NCI-H1436 (cell line): ENCODE data around the gene C11orf42.
"Not testable (repeated sequence)": the region's sequence is repeated elsewhere in the genome, so short reads cannot be mapped to it uniquely, and the experiment has no call there.

ENCODE experiments used
- DNase-seq: peaks from one replicate; lab custom pipeline; 2025; lab: John Stamatoyannopoulos, UW

C11orf42 gene

GRCh38 chr11:6223854-6224253 is 18.5 kb downstream of the C11orf42 start:
- DNase-seq = no peak

GRCh38 chr11:6224421-6224820 is 19.1 kb downstream of the C11orf42 start:
- DNase-seq = no peak

DNA sequence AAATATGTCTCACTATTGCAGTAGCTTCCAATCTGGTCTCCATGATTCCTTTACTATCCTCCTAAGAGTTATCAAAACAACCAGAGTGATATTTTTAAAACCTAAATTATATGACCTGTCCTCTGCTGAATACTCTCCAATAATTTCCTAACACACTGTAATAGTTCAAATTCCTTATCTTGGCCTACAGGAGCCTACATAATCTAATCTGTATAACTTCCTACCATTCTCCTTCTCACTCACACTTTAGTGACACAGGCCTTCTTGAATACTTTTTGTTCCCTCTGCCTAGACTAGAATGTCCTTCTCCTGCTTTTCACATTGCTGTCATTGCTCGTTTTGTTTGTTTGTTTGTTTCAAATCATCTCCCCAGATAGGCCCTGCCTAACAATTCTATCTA is 19.7 kb downstream of the C11orf42 start:
- DNase-seq = no peak

GRCh38 chr11:6225896-6226295 is 20.5 kb downstream of the C11orf42 start:
- no peak for DNase-seq

DNA sequence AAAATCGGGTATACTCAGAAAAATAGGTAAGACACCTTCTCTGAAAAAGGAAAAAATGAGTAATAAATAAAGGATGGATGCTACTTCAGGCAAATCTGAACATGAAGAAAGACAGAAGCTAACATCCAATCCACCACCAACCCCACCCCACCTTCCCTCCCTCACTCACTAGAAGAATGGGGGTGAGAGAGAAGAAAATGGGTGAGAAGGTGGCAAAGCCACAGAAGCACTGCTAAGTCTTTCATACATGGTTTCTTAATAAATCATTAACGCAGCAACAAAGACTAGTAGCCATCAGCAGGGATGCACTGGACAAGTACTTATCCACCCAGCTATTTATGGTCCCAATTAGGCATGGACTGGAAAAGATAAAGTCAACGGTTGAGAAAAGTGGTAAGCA is 23.2 kb downstream of the C11orf42 start:
- no peak for DNase-seq

GRCh38 chr11:6229911-6230310 is 24.6 kb downstream of the C11orf42 start:
- DNase-seq = no peak

DNA sequence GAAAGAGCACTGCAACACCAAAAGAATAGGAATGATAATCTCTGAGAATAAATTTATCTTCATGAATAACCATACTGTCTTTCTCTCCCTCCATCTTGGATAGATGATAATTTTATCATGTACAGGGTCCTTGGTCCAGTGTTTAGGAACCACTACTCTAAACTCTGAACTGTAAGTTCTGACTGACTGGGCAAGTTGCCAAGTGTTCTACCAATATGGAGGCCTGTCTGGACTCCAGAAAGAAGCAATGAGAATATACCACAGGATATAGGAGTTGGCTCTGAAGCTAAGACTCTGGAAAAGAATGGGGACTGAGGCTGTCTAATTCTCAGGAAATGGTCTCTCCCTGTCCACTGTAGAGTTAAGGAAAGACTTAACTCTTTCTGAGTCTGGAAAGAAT is 27.5 kb downstream of the C11orf42 start:
- no peak for DNase-seq

GRCh38 chr11:6233984-6234386 is 28.6 kb downstream of the C11orf42 start:
- DNase-seq = no peak

DNA sequence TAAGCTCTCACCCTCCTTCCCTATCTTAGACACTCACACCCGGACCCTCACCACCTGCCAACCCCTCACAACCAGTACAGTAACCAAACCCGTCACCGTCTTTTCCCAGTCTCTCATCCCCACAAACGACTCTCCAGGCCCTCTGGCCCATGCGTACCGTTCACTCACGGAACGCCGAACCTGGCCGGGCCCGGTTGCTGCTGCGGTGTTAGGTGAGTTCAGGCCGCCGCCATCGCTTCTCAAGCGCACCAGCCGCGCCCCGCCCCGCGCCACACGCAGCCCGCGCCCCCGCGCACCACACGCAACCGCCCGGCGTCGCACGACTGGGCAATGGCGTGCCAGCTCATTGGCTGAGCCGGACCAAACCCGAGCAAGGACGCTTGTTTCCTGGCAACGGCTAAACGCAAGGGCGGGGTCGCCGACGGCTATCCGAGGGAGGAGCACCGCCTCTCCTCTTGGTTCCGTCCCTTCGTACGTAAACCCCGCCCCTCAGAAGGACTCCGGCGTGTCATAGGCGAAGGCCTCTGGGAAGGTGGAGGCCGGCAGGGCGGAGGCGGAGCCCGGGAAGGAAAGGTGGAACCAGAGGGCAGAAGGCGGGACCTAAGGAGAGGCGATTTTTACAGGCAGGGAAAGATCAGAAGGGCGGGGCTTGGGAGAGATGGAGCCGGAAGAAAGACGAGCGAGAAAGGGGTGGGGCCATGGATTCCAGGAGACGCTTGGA is 29.2 kb downstream of the C11orf42 start, which contains the start of gene FHIP1B:
Gene FHIP1B, minus strand, starts transcription at position 250 of the 721 bp plus-strand sequence. CDS start 10,120 bp downstream, outside the sequence.
- peak; percentile 100 for DNase-seq

- no peak for DNase-seq
Observed at GRCh38 chr11:6237266-6237665, 31.9 kb downstream of the C11orf42 start.

DNA sequence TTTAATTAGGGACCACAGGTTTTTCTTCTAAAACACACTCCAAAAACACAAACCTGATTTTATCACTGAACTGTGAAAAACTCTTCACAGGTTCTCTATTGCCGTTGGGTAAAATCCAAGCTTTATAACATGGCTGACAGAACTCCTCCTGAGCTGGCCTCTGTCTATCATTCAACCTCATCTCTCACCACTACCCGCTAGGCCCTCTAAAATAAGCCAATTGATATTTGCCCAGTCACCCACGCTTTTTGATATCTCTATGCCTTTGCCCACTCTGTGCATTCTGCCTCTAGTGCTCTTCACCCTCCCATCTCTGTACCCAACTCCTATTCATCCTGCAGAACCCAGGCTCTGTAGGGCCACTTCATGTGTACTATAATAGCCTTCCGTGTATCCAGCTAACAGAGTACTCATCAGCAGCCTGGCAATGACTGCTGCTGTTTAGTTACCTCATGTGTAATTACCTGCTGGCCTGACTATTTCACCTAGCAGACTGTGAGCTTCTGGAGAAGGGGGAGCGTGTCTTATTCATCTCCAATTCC is 32.5 kb downstream of the C11orf42 start:
- DNase-seq = peak; percentile 61

DNA sequence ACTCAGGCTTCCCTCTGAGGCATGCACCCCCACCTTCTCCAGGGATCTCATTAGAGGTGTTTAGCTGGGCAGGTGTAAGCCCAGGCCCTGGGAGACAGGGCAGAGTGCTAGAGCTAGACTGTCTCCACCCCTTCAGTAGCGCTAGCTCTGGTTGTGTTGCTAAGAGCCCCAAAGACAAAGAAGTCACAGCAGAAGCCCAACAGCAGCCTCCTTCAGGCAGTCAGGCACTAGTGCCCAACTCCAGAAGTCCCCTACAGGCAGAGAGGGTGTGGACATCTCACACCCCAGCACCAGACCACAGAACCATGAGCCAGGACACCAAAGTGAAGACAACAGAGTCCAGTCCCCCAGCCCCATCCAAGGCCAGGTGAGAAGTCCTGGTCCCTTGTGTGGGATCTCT is 33.5 kb downstream of the C11orf42 start, which contains the start of gene CNGA4:
Gene CNGA4, plus strand, starts transcription at position 188 of the 400 bp plus-strand sequence. Its CDS starts 118 bp downstream, at position 306.
- DNase-seq = peak; percentile 92

DNA sequence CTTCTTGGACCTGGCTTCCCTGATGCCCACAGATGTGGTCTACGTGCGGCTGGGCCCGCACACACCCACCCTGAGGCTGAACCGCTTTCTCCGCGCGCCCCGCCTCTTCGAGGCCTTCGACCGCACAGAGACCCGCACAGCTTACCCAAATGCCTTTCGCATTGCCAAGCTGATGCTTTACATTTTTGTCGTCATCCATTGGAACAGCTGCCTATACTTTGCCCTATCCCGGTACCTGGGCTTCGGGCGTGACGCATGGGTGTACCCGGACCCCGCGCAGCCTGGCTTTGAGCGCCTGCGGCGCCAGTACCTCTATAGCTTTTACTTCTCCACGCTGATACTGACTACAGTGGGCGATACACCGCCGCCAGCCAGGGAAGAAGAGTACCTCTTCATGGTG is 34.8 kb downstream of the C11orf42 start:
- DNase-seq = no peak

GRCh38 chr11:6240781-6241180 is 35.4 kb downstream of the C11orf42 start:
- DNase-seq = no peak

GRCh38 chr11:6241316-6241715 is 36.0 kb downstream of the C11orf42 start:
- no peak for DNase-seq

DNA sequence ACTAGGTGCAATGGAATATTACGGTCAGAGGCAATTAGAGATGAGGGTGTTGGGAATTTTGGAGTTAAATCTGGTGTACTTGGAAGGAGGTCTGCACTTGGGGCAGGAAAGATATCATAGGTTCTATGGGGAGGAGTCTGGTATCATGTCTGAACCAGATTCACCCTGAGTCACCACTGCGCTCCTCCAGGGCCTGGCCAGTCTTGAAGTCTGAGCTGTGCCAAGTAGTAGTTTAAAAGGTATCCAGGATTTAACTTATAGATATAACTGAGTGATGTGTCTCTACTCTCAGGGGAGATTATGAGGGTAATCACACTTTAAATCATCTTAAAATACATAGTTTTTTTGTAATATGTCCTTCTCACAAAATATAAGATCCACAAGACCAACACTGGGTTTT is 40.2 kb downstream of the C11orf42 start:
- DNase-seq = no peak

DNA sequence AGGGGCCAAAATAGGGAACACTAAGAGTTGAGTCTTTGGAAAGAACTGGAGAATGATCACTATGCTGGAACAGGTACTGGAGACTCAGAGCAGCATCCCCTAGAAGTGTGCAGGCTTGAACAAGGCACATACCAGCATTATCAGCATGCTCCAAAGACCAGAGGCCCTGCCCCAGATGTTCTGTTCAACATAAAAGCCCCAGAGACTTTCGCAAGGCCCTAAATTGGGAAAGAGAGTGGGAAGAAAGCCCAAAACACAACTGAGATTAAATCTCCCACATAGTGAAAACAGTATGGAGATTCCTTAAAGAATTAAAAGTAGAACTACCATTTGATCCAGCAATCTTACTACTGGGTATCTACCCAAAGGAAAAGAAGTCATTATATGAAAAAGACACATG is 42.9 kb downstream of the C11orf42 start:
- no peak for DNase-seq

DNA sequence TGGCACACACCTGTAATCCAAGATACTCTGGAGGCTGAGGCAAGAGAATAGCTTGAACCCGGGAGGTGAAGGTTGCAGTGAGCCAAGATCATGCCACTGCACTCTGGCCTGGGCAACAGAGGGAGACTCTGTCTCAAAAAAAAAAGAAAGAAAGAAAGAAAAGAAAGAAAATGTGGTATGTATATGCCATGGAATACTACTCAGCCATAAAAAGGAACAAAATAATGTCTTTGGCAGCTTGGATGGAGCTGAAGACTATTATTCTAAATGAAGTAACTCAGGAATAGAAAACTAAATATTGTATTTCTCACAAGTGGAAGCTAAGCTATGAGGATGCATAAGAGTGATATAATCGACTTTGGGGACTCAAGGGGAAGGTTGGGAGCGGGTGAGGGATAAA is 43.5 kb downstream of the C11orf42 start:
- DNase-seq = not testable (repeated sequence)

GRCh38 chr11:6249770-6250555 is 44.6 kb downstream of the C11orf42 start:
- DNase-seq = no peak

GRCh38 chr11:6251120-6251733 is 45.9 kb downstream of the C11orf42 start:
- no peak for DNase-seq

- no peak for DNase-seq
Observed at GRCh38 chr11:6251990-6252473, 46.7 kb downstream of the C11orf42 start.

- DNase-seq = no peak
Observed at GRCh38 chr11:6253197-6253596, 47.8 kb downstream of the C11orf42 start.
